SK-N-SH (cell line): Measurements from ENCODE around the gene PER3. TPM values are rescaled to one million over a fixed set of nuclear protein-coding genes. Genes with fewer than 3 reads are reported as not detected.

ENCODE experiments used
- CTCF ChIA-PET: fragments of 300-600, 350-600 bp; formaldehyde crosslinking; extraction: SDS; loops from one replicate; lab custom pipeline; 2021; lab: Yijun Ruan, JAX
- POLR2A ChIA-PET: fragments of 350-600 bp; sonication (Branson Sonifier 250); formaldehyde crosslinking; extraction: SDS; loops from one replicate; lab custom pipeline; 2020; ENCODE audit warnings: antibody characterized with exemption, inconsistent platforms; lab: Yijun Ruan, JAX
- DNase-seq: peaks from one replicate; pipeline ENCODE4 v3.0.0; 2012
- H2AFZ ChIP-seq: fragments of 200-600 bp; sonication (generic); 2 replicates; pipeline ENCODE4 v1.8.1; 2016; ENCODE audit warnings: antibody characterized with exemption, mild to moderate bottlenecking, low read depth
- H3F3A ChIP-seq: fragments of 200-600 bp; sonication (generic); replicated peaks from 2 replicates; pipeline ENCODE3; 2016; ENCODE audit warnings: antibody characterized with exemption, mild to moderate bottlenecking; ENCODE audit not compliant: insufficient read depth
- H3K27ac ChIP-seq, 2 experiments: fragments of 200-500 bp in 1 of 2; fragments of 200-600 bp in 1 of 2; sonication (Bioruptor generic) in 1 of 2; sonication (generic), shearing (Covaris generic) in 1 of 2; 2 replicates each; pipeline versions ENCODE4 v1.5.1 to v1.6.1; 2014 to 2016; ENCODE audit warnings: low read depth in 2 of 2, inconsistent platforms in 1 of 2, low read length in 1 of 2, mild to moderate bottlenecking in 1 of 2, mixed read lengths in 1 of 2
- H3K27me3 ChIP-seq: fragments of 200-600 bp; sonication (generic), shearing (Covaris generic); 2 replicates; pipeline ENCODE4 v1.6.1; 2016; ENCODE audit warnings: mixed run types; ENCODE audit not compliant: insufficient read depth
- H3K36me3 ChIP-seq, 2 experiments: fragments of 200-500 bp in 1 of 2; fragments of 200-600 bp in 1 of 2; sonication (Bioruptor generic) in 1 of 2; sonication (generic) in 1 of 2; replicated peaks in 1 of 2; 2 replicates each; pipeline versions ENCODE3 to v1.5.1; 2014 to 2016; ENCODE audit warnings: low read length in 1 of 2, mild to moderate bottlenecking in 1 of 2; ENCODE audit not compliant: insufficient read depth in 2 of 2, control insufficient read depth in 1 of 2
- H3K4me1 ChIP-seq, 2 experiments: fragments of 200-500 bp in 1 of 2; fragments of 200-600 bp in 1 of 2; sonication (Bioruptor generic) in 1 of 2; sonication (generic), shearing (Covaris generic) in 1 of 2; 2 replicates each; pipeline versions ENCODE4 v1.5.1 to v1.6.1; 2014 to 2016; ENCODE audit warnings: low read depth in 1 of 2, low read length in 1 of 2, mixed run types in 1 of 2; ENCODE audit not compliant: insufficient read depth in 2 of 2, control insufficient read depth in 1 of 2
- H3K4me2 ChIP-seq: fragments of 200-600 bp; sonication (generic), shearing (Covaris generic); 2 replicates; pipeline ENCODE4 v1.6.1; 2017; ENCODE audit warnings: mixed run types
- H3K4me3 ChIP-seq, 2 experiments: fragments of 200-500 bp in 1 of 2; fragments of 200-600 bp in 1 of 2; sonication (Bioruptor generic) in 1 of 2; sonication (generic), shearing (Covaris generic) in 1 of 2; 2 replicates each; pipeline versions ENCODE4 v1.5.1 to v1.8.1; 2014 to 2016; ENCODE audit warnings: low read depth in 2 of 2, inconsistent platforms in 1 of 2, low read length in 1 of 2, mild to moderate bottlenecking in 1 of 2, mixed read lengths in 1 of 2, moderate library complexity in 1 of 2
- H3K79me2 ChIP-seq: fragments of 200-600 bp; sonication (generic); 2 replicates; pipeline ENCODE4 v1.8.1; 2017; ENCODE audit warnings: mild to moderate bottlenecking; ENCODE audit not compliant: insufficient read depth
- H3K9ac ChIP-seq: fragments of 200-600 bp; sonication (generic); 2 replicates; pipeline ENCODE4 v1.6.1; 2017; ENCODE audit warnings: mixed run types
- H3K9me2 ChIP-seq: fragments of 200-600 bp; sonication (generic); 2 replicates; pipeline ENCODE4 v1.6.1; 2017; ENCODE audit warnings: mixed run types
- H3K9me3 ChIP-seq: fragments of 200-600 bp; sonication (generic); 2 replicates; pipeline ENCODE4 v1.6.1; 2017; ENCODE audit warnings: mixed run types, mild to moderate bottlenecking, moderate library complexity
- H4K20me1 ChIP-seq: fragments of 200-600 bp; sonication (generic); 2 replicates; pipeline ENCODE4 v1.6.1; 2017; ENCODE audit warnings: mild to moderate bottlenecking, mixed run types; ENCODE audit not compliant: insufficient read depth
- CHD2 ChIP-seq: fragments of 150-350 bp; IDR thresholded peaks from 2 replicates; pipeline ENCODE4 v1.6.1; 2018; ENCODE audit warnings: low read length; ENCODE audit not compliant: partially characterized antibody
- EP300 ChIP-seq, 2 experiments: IDR thresholded peaks; 2 replicates each; pipeline versions ENCODE4 v1.4.0 to v1.6.1; 2012; ENCODE audit warnings: borderline replicate concordance in 1 of 2, low read depth in 1 of 2, low read length in 1 of 2
- FOSL2 ChIP-seq: IDR thresholded peaks from 2 replicates; pipeline ENCODE4 v1.4.0; 2012; ENCODE audit warnings: low read depth, mild to moderate bottlenecking, moderate library complexity, borderline replicate concordance
- FOXJ3 ChIP-seq: sonication (generic); formaldehyde crosslinking; IDR thresholded peaks from 2 replicates; pipeline ENCODE4 v1.5.1; 2020; ENCODE audit warnings: mild to moderate bottlenecking, missing genetic modification reagents
- GATA2 ChIP-seq: sonication (generic); formaldehyde crosslinking; IDR thresholded peaks from 2 replicates; pipeline ENCODE4 v1.5.0; 2020; ENCODE audit warnings: mild to moderate bottlenecking, missing genetic modification reagents
- JUND ChIP-seq: IDR thresholded peaks from 2 replicates; pipeline ENCODE4 v1.4.0; 2012
- MAX ChIP-seq: IDR thresholded peaks from 2 replicates; pipeline ENCODE4 v1.4.0; 2012; ENCODE audit warnings: low read depth
- NFIC ChIP-seq: IDR thresholded peaks from 2 replicates; pipeline ENCODE4 v1.4.0; 2012; ENCODE audit warnings: borderline replicate concordance
- POLR2AphosphoS5 ChIP-seq: IDR thresholded peaks from 2 replicates; pipeline ENCODE4 v1.6.1; 2012; ENCODE audit warnings: low read depth, low read length
- RCOR1 ChIP-seq: fragments of 150-350 bp; IDR thresholded peaks from 2 replicates; pipeline ENCODE4 v1.6.1; 2017; ENCODE audit warnings: antibody characterized with exemption, low read length
- SIN3A ChIP-seq: IDR thresholded peaks from 2 replicates; pipeline ENCODE4 v1.6.1; 2012; ENCODE audit warnings: low read depth, mild to moderate bottlenecking, low read length, moderate library complexity, borderline replicate concordance
- TCF12 ChIP-seq: IDR thresholded peaks from 2 replicates; pipeline ENCODE4 v1.4.0; 2012
- USF1 ChIP-seq: IDR thresholded peaks from 2 replicates; pipeline ENCODE4 v1.4.0; 2012; ENCODE audit warnings: low read depth, borderline replicate concordance
- ZBTB33 ChIP-seq: IDR thresholded peaks from 2 replicates; pipeline ENCODE4 v1.4.0; 2012; ENCODE audit warnings: low read depth, borderline replicate concordance
- WGBS: methylation state at CpG from one replicate; pipeline ENCODE4 v1.1.6; 2017; ENCODE audit warnings: low lambda C conversion rate; 5-methylcytosine and 5-hydroxymethylcytosine counted together
- polyA plus RNA-seq, 3 experiments: library from polyadenylated mRNA; depleted of rRNA; stranded (reverse); fragments of >200 nt; gene quantifications; 2 replicates each; pipeline ENCODE4 v1.2.3, GENCODE V29; 2012
- TF ChIP-seq, protein P1 (sequence below): fragments of 150-350 bp; IDR thresholded peaks from 2 replicates; pipeline ENCODE4 v1.6.1; 2016; ENCODE audit warnings: mild to moderate bottlenecking, low read depth, low read length
- TF ChIP-seq, protein P2 (sequence below): fragments of 150-350 bp; IDR thresholded peaks from 2 replicates; pipeline ENCODE4 v1.6.1; 2017; ENCODE audit warnings: antibody characterized with exemption, low read length, low read depth, borderline replicate concordance
- TF ChIP-seq, protein P3 (sequence below): IDR thresholded peaks from 2 replicates; pipeline ENCODE4; 2012

Gene PER3
- polyA plus RNA-seq, 1 of the 3 experiments (the other 2 are of a cell fraction) = 6.0 TPM

- no peak overlapping the region for H3K4me2 ChIP-seq
- no peak overlapping the region for H3K9ac ChIP-seq
- H2AFZ ChIP-seq = no peak overlapping the region
- no peaks in the 10 kb centered on the region for H3K9me2 ChIP-seq
- WGBS = 65% methylated on average over 9 of the region's 9 CpGs
- no peaks in the 10 kb centered on the region for H3K27me3 ChIP-seq
- no peak overlapping the region for H3K27ac ChIP-seq
- TF ChIP-seq FOSL2 (peak; percentile 39; the same call in 1 of the 2 replicates), NFIC (peak; percentile 33; the same call in 1 of the 2 replicates), EP300 (IDR thresholded peaks at IDR 0.05; ENCODE audit: borderline replicate concordance in 1 of 2, low read depth in 1 of 2, low read length in 1 of 2) (no peak)
- H3K4me3 ChIP-seq = no peak overlapping the region
- DNase-seq = no peak
- no peaks in the 10 kb centered on the region for H3K79me2 ChIP-seq
- no peaks in the 10 kb centered on the region for H3K36me3 ChIP-seq
- POLR2A ChIA-PET = no interaction called here
- H3K9me3 ChIP-seq = no peaks in the 10 kb centered on the region
- no peaks in the 10 kb centered on the region for H4K20me1 ChIP-seq
- H3K4me1 ChIP-seq = peaks cover 0 to 7% of the 10 kb centered on the region in 2 experiments; a peak in 1 of 4 replicates
- H3F3A ChIP-seq = peaks cover 5% of the 10 kb centered on the region
- CTCF ChIA-PET = no interaction called here
Observed at GRCh38 chr1:7888248-7889081, 104.4 kb downstream of the PER3 start.

- peaks cover 0 to 7% of the 10 kb centered on the region in 2 experiments; a peak in 1 of 4 replicates for H3K4me1 ChIP-seq
- TF ChIP-seq, protein P1, sequence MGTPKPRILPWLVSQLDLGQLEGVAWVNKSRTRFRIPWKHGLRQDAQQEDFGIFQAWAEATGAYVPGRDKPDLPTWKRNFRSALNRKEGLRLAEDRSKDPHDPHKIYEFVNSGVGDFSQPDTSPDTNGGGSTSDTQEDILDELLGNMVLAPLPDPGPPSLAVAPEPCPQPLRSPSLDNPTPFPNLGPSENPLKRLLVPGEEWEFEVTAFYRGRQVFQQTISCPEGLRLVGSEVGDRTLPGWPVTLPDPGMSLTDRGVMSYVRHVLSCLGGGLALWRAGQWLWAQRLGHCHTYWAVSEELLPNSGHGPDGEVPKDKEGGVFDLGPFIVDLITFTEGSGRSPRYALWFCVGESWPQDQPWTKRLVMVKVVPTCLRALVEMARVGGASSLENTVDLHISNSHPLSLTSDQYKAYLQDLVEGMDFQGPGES = no peak
- TF ChIP-seq JUND (no peak), SIN3A (no peak), ZBTB33 (no peak), FOSL2 (no peak), RCOR1 (no peak), TCF12 (no peak), NFIC (no peak), MAX (no peak), POLR2AphosphoS5 (no peak), GATA2 (no peak), FOXJ3 (CRISPR knock-in tag) (no peak), CHD2 (no peak), USF1 (no peak)
- TF ChIP-seq, protein P2, sequence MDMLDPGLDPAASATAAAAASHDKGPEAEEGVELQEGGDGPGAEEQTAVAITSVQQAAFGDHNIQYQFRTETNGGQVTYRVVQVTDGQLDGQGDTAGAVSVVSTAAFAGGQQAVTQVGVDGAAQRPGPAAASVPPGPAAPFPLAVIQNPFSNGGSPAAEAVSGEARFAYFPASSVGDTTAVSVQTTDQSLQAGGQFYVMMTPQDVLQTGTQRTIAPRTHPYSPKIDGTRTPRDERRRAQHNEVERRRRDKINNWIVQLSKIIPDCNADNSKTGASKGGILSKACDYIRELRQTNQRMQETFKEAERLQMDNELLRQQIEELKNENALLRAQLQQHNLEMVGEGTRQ = no peak
- TF ChIP-seq, protein P3, sequence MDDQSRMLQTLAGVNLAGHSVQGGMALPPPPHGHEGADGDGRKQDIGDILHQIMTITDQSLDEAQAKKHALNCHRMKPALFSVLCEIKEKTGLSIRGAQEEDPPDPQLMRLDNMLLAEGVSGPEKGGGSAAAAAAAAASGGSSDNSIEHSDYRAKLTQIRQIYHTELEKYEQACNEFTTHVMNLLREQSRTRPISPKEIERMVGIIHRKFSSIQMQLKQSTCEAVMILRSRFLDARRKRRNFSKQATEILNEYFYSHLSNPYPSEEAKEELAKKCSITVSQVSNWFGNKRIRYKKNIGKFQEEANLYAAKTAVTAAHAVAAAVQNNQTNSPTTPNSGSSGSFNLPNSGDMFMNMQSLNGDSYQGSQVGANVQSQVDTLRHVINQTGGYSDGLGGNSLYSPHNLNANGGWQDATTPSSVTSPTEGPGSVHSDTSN = no peak
- TF ChIP-seq, all 33 proteins: peak for 0
- Histone ChIP-seq H3K79me2 (no peaks in the 10 kb centered on the region), H4K20me1 (no peaks in the 10 kb centered on the region), H3K36me3 (no peaks in the 10 kb centered on the region), H3F3A (peaks cover 10% of the 10 kb centered on the region), H3K27ac (no peak overlapping the region), H3K4me3 (no peak overlapping the region), H3K9ac (no peak overlapping the region), H3K9me2 (no peaks in the 10 kb centered on the region), H3K27me3 (no peaks in the 10 kb centered on the region), H2AFZ (no peak overlapping the region), H3K4me2 (no peak overlapping the region), H3K9me3 (no peaks in the 10 kb centered on the region)
- 93% methylated on average over 2 of the region's 2 CpGs for WGBS
- ChIA-PET POLR2A (no interaction called here), CTCF (interaction anchor here (0.6 kb wide), 1 partner anchor 275 kb away, joined by 3 read pairs; no protein-coding TSS in a partner anchor)
- no peak for DNase-seq
Observed at GRCh38 chr1:7890853-7891252, 106.8 kb downstream of the PER3 start.
